Type B pancreatic cell (in vitro differentiated cells): Measurements from ENCODE around the gene TAS1R2. TPM values are rescaled to one million over a fixed set of nuclear protein-coding genes. Genes with fewer than 3 reads are reported as not detected.

Experiments used
- DNase-seq: peaks from one replicate; pipeline ENCODE4 v3.0.0; 2021; ENCODE audit warnings: mixed read lengths; ENCODE audit not compliant: unreplicated experiment; ENCODE audit errors: extremely low spot score
- H3K27ac Mint-ChIP-seq: 2 replicates; pipeline ENCODE4 v1.8.0; 2021; ENCODE audit warnings: mild to moderate bottlenecking, mixed read lengths
- H3K27me3 Mint-ChIP-seq: 2 replicates; pipeline ENCODE4 v1.8.0; 2021; ENCODE audit warnings: mixed read lengths
- H3K36me3 Mint-ChIP-seq: 2 replicates; pipeline ENCODE4 v1.8.0; 2021; ENCODE audit warnings: mixed read lengths
- H3K4me1 Mint-ChIP-seq: one replicate; pipeline ENCODE4 v1.8.0; 2021; ENCODE audit warnings: mixed read lengths; ENCODE audit not compliant: unreplicated experiment
- H3K4me3 Mint-ChIP-seq: 2 replicates; pipeline ENCODE4 v1.8.0; 2021; ENCODE audit warnings: mild to moderate bottlenecking, mixed read lengths
- H3K9me3 Mint-ChIP-seq: 2 replicates; pipeline ENCODE4 v1.8.0; 2021; ENCODE audit warnings: mixed read lengths
- CTCF ChIP-seq: fragments of 200-600 bp; sonication (generic); conservative IDR thresholded peaks from 2 replicates; pipeline ENCODE4 v1.5.0; 2021; ENCODE audit warnings: antibody characterized with exemption, mild to moderate bottlenecking
- total RNA-seq: library from RNA; stranded (reverse); gene quantifications from 2 replicates; pipeline ENCODE4 v1.2.1, GENCODE V29; 2021; ENCODE audit warnings: low replicate concordance

TAS1R2 gene
- total RNA-seq, 1 donor from 2014 or later: not detected

GRCh38 chr1:18805925-18806849 is 53.3 kb downstream of the TAS1R2 start:
- no peaks in the 10 kb centered on the region for H3K36me3 Mint-ChIP-seq
- peaks cover 4% of the 10 kb centered on the region for H3K4me1 Mint-ChIP-seq
- no peak for TF ChIP-seq CTCF

GRCh38 chr1:18805150-18805879 is 54.1 kb downstream of the TAS1R2 start:
- H3K27ac Mint-ChIP-seq: no peak overlapping the region
- peaks cover 4% of the 10 kb centered on the region for H3K4me1 Mint-ChIP-seq
- no peak overlapping the region for H3K4me3 Mint-ChIP-seq
- no peaks in the 10 kb centered on the region for H3K9me3 Mint-ChIP-seq
- H3K27me3 Mint-ChIP-seq: peaks cover 34% of the 10 kb centered on the region
- no peaks in the 10 kb centered on the region for H3K36me3 Mint-ChIP-seq
- TF ChIP-seq CTCF: no peak
- DNase-seq: no peak

More at GRCh38 chr1:18805925-18806849, 53.3 kb downstream of the TAS1R2 start:
- H3K9me3 Mint-ChIP-seq: no peaks in the 10 kb centered on the region
- DNase-seq: no peak
- H3K27ac Mint-ChIP-seq: no peak overlapping the region
- H3K27me3 Mint-ChIP-seq: peaks cover 42% of the 10 kb centered on the region
- H3K4me3 Mint-ChIP-seq: no peak overlapping the region

GRCh38 chr1:18803851-18804250 is 55.6 kb downstream of the TAS1R2 start:
- Mint-ChIP-seq H3K27ac (no peak overlapping the region), H3K27me3 (peaks cover 32% of the 10 kb centered on the region), H3K36me3 (no peaks in the 10 kb centered on the region), H3K4me3 (no peak overlapping the region), H3K4me1 (peaks cover 4% of the 10 kb centered on the region), H3K9me3 (no peaks in the 10 kb centered on the region)
- no peak for TF ChIP-seq CTCF
- no peak for DNase-seq

- H3K4me3 Mint-ChIP-seq: no peak overlapping the region
- H3K4me1 Mint-ChIP-seq: peaks cover 4% of the 10 kb centered on the region
- no peaks in the 10 kb centered on the region for H3K9me3 Mint-ChIP-seq
- no peaks in the 10 kb centered on the region for H3K36me3 Mint-ChIP-seq
- no peak for DNase-seq
- TF ChIP-seq CTCF: no peak
- H3K27me3 Mint-ChIP-seq: peaks cover 31% of the 10 kb centered on the region
- no peak overlapping the region for H3K27ac Mint-ChIP-seq
These were observed 56.2 kb downstream of the TAS1R2 start for GRCh38 chr1:18803151-18803791.

GRCh38 chr1:18802231-18802630 is 57.2 kb downstream of the TAS1R2 start:
- Mint-ChIP-seq H3K4me3 (no peak overlapping the region), H3K36me3 (no peaks in the 10 kb centered on the region), H3K27me3 (peaks cover 25% of the 10 kb centered on the region), H3K9me3 (no peaks in the 10 kb centered on the region), H3K27ac (no peak overlapping the region), H3K4me1 (peaks cover 4% of the 10 kb centered on the region)
- TF ChIP-seq CTCF: no peak
- no peak for DNase-seq
